PC-9 (cell line): ENCODE measurements around the gene IFNGR2.

Experiments used
- CTCF ChIP-seq: fragments of 200-600 bp; sonication (generic); conservative IDR thresholded peaks from 2 replicates; pipeline ENCODE4 v1.6.1; 2017; ENCODE audit warnings: mixed run types, antibody characterized with exemption, mild to moderate bottlenecking, moderate library complexity
- EZH2 ChIP-seq: fragments of 200-600 bp; sonication (generic); IDR thresholded peaks from 2 replicates; pipeline ENCODE4 v1.8.0; 2017; ENCODE audit warnings: antibody characterized with exemption, low read depth

DNA sequence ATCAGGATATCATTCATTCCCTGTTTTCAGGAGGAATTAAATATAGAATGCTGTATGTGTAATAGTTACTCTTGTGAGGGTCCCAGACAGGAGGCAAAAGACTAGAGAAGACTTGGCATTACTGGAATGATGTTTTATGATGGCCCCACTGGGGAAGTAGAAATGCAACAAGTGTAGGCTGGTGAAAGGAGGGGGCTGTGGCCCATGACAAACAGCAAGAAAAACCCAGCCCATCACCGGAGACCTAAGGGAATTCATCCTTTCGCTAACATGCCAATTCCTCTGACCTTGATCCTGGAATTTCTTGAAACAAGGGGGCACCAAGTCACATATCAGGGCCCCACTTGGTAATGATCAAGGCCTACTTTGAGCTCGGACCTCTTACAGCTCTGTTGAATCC is 5.5 kb upstream of the IFNGR2 start:
- TF ChIP-seq CTCF (no peak), EZH2 (no peak)
